Hepatocyte (in vitro differentiated cells): Measurements from ENCODE around the gene FGGY.

Source experiments
- CTCF ChIP-seq: fragments of 200-600 bp; sonication (generic); IDR thresholded peaks from 2 replicates; pipeline ENCODE4 v1.5.1; 2016; ENCODE audit warnings: antibody characterized with exemption, mild to moderate bottlenecking; ENCODE audit not compliant: poor library complexity
- EZH2 ChIP-seq: fragments of 200-600 bp; sonication (generic); IDR thresholded peaks from 2 replicates; pipeline ENCODE4 v1.6.1; 2016; ENCODE audit warnings: antibody characterized with exemption, mild to moderate bottlenecking, borderline replicate concordance
- EZH2phosphoT487 ChIP-seq: fragments of 200-600 bp; sonication (generic); IDR thresholded peaks from one replicate; pipeline ENCODE4 v1.6.1; 2018; ENCODE audit warnings: antibody characterized with exemption, mild to moderate bottlenecking, low read depth, moderate library complexity; ENCODE audit not compliant: unreplicated experiment, severe bottlenecking

- TF ChIP-seq CTCF (no peak), EZH2phosphoT487 (no peak), EZH2 (no peak)
Measured at GRCh38 chr1:59419361-59420140, 122.7 kb downstream of the FGGY start.
